Upper lobe of right lung (tissue), 1 donor: ENCODE measurements around the gene TRPM6. TPM values are rescaled to one million over a fixed set of nuclear protein-coding genes. Genes with fewer than 3 reads are reported as not detected.

Experiments used
- ATAC-seq: fragments of 200-7000 bp; cut with Tn5 transposase; one replicate; pipeline ENCODE4 v1.9.1; 2020; ENCODE audit warnings: mild to moderate bottlenecking, moderate library complexity
- DNase-seq: peaks from one replicate; pipeline ENCODE4 v3.0.0-alpha.2; 2020
- H3K27ac ChIP-seq: fragments of 200-600 bp; one replicate; pipeline ENCODE4 v1.8.0; 2022
- H3K27me3 ChIP-seq: fragments of 200-600 bp; one replicate; pipeline ENCODE4 v1.8.0; 2022; ENCODE audit warnings: mild to moderate bottlenecking
- H3K36me3 ChIP-seq: fragments of 200-600 bp; one replicate; pipeline ENCODE4 v1.8.0; 2022
- H3K4me1 ChIP-seq: fragments of 200-600 bp; one replicate; pipeline ENCODE4 v1.8.0; 2022
- H3K4me3 ChIP-seq: fragments of 200-600 bp; one replicate; pipeline ENCODE4 v1.8.0; 2022; ENCODE audit warnings: mild to moderate bottlenecking
- H3K9me3 ChIP-seq: fragments of 200-600 bp; one replicate; pipeline ENCODE4 v1.8.0; 2022
- CTCF ChIP-seq: fragments of 200-600 bp; IDR thresholded peaks from one replicate; pipeline ENCODE4 v1.8.0; 2022; ENCODE audit warnings: antibody characterized with exemption
- intact Hi-C: fragments of 100-400 bp; cut with DNase I; formaldehyde crosslinking; loops from one replicate; pipeline ENCODE4 v1.11.0; 2022
- total RNA-seq: library from RNA; stranded (reverse); fragmentation: NEBNext Ultra II Directional; extraction: Animal tissue kit (Norgen Biotek cat#: 25700); gene quantifications from one replicate; pipeline ENCODE4 v1.2.1, GENCODE V29; 2021
- donor health status: DM: no; HTN: yes; CAD: no; lungs with severe emphysema.

Gene TRPM6
- total RNA-seq, 1 donor from 2014 or later, result 1.2 TPM

- DNase-seq, result no peak
- H3K4me1 ChIP-seq, result no peaks in the 10 kb centered on the region
- no peak overlapping the region for H3K27ac ChIP-seq
These were observed 131.7 kb downstream of the TRPM6 start for GRCh38 chr9:74755999-74756398.

GRCh38 chr9:74755355-74755754 lies 132.4 kb downstream of the TRPM6 start:
- ATAC-seq (no peak), DNase-seq (no peak)
- Histone ChIP-seq H3K4me3 (no peak overlapping the region), H3K4me1 (no peaks in the 10 kb centered on the region), H3K9me3 (no peaks in the 10 kb centered on the region), H3K27ac (no peak overlapping the region), H3K36me3 (no peaks in the 10 kb centered on the region), H3K27me3 (no peaks in the 10 kb centered on the region)
- TF ChIP-seq CTCF, result no peak
- intact Hi-C loops, result no loop called here

More at GRCh38 chr9:74755999-74756398, 131.7 kb downstream of the TRPM6 start:
- intact Hi-C loops, result no loop called here
- ATAC-seq, result no peak
- Histone ChIP-seq H3K9me3 (no peaks in the 10 kb centered on the region), H3K27me3 (no peaks in the 10 kb centered on the region), H3K4me3 (no peak overlapping the region), H3K36me3 (no peaks in the 10 kb centered on the region)
- TF ChIP-seq CTCF, result no peak

GRCh38 chr9:74753650-74754049 lies 134.1 kb downstream of the TRPM6 start:
- Histone ChIP-seq H3K27me3 (no peaks in the 10 kb centered on the region), H3K4me1 (no peaks in the 10 kb centered on the region), H3K9me3 (no peaks in the 10 kb centered on the region), H3K36me3 (no peaks in the 10 kb centered on the region), H3K4me3 (no peak overlapping the region), H3K27ac (no peak overlapping the region)
- intact Hi-C loops, result no loop called here
- DNase-seq (no peak), ATAC-seq (no peak)
- no peak for TF ChIP-seq CTCF

GRCh38 chr9:74748966-74749365 lies 138.8 kb downstream of the TRPM6 start:
- TF ChIP-seq CTCF, result no peak
- DNase-seq (no peak), ATAC-seq (no peak)
- Histone ChIP-seq H3K27me3 (no peaks in the 10 kb centered on the region), H3K4me1 (no peaks in the 10 kb centered on the region), H3K36me3 (no peaks in the 10 kb centered on the region), H3K27ac (no peak overlapping the region), H3K4me3 (no peak overlapping the region), H3K9me3 (no peaks in the 10 kb centered on the region)
- intact Hi-C loops, result no loop called here

- DNase-seq (no peak), ATAC-seq (peak; percentile 27)
- Histone ChIP-seq H3K4me1 (no peaks in the 10 kb centered on the region), H3K4me3 (no peak overlapping the region), H3K27me3 (no peaks in the 10 kb centered on the region), H3K9me3 (no peaks in the 10 kb centered on the region), H3K27ac (no peak overlapping the region), H3K36me3 (no peaks in the 10 kb centered on the region)
- peak; percentile 60 for TF ChIP-seq CTCF
- intact Hi-C loops, result no loop called here
These were observed 144.7 kb downstream of the TRPM6 start for GRCh38 chr9:74742792-74743730.
